Measurements from ENCODE around the gene SLC37A1. TPM values are rescaled to one million over a fixed set of nuclear protein-coding genes. Genes with fewer than 3 reads are reported as not detected.

SLC37A1 gene
- total RNA-seq, 2 donors from 2014 or later, result 17.2 to 22.5 TPM

GRCh38 chr21:42521384-42521783 lies 7.7 kb downstream of the SLC37A1 start:
- Mint-ChIP-seq H3K4me3 (no peak overlapping the region), H3K4me1 (ENCODE audit: low read depth in 2 of 2) (peaks cover 27 to 34% of the 10 kb centered on the region in 2 donors), H3K27me3 (no peaks in the 10 kb centered on the region), H3K36me3 (peaks cover 8% of the 10 kb centered on the region), H3K27ac (no peak overlapping the region), H3K9me3 (no peaks in the 10 kb centered on the region)
- ATAC-seq, result no peak
- DNase-seq (ENCODE audit: low spot score), result no peak

GRCh38 chr21:42521805-42522204 lies 8.2 kb downstream of the SLC37A1 start:
- Mint-ChIP-seq H3K36me3 (peaks cover 8% of the 10 kb centered on the region), H3K27ac (no peak overlapping the region), H3K9me3 (no peaks in the 10 kb centered on the region), H3K4me1 (ENCODE audit: low read depth in 2 of 2) (peaks cover 30 to 33% of the 10 kb centered on the region in 2 donors), H3K27me3 (no peaks in the 10 kb centered on the region), H3K4me3 (no peak overlapping the region)
- ATAC-seq (no peak), DNase-seq (ENCODE audit: low spot score) (no peak)

- peaks cover 29 to 33% of the 10 kb centered on the region in 2 donors for H3K4me1 Mint-ChIP-seq (ENCODE audit: low read depth in 2 of 2)
- ATAC-seq (no peak), DNase-seq (ENCODE audit: low spot score) (no peak)
- no peak overlapping the region for H3K27ac Mint-ChIP-seq
- H3K9me3 Mint-ChIP-seq, result no peaks in the 10 kb centered on the region
- H3K36me3 Mint-ChIP-seq, result peaks cover 8% of the 10 kb centered on the region
- H3K27me3 Mint-ChIP-seq, result no peaks in the 10 kb centered on the region
- H3K4me3 Mint-ChIP-seq, result no peak overlapping the region
These were observed 8.6 kb downstream of the SLC37A1 start for GRCh38 chr21:42522271-42522670.

- ATAC-seq (no peak), DNase-seq (ENCODE audit: low spot score) (no peak)
- Mint-ChIP-seq H3K36me3 (peaks cover 8% of the 10 kb centered on the region), H3K27me3 (no peaks in the 10 kb centered on the region), H3K27ac (no peak overlapping the region), H3K4me3 (no peak overlapping the region), H3K9me3 (no peaks in the 10 kb centered on the region), H3K4me1 (ENCODE audit: low read depth in 2 of 2) (peaks cover 32 to 36% of the 10 kb centered on the region in 2 donors)
These were observed 9.1 kb downstream of the SLC37A1 start for GRCh38 chr21:42522771-42523170.

GRCh38 chr21:42523211-42523610 lies 9.6 kb downstream of the SLC37A1 start:
- Mint-ChIP-seq H3K27ac (no peak overlapping the region), H3K9me3 (no peaks in the 10 kb centered on the region), H3K4me1 (ENCODE audit: low read depth in 2 of 2) (peaks cover 33 to 40% of the 10 kb centered on the region in 2 donors), H3K36me3 (peaks cover 8% of the 10 kb centered on the region), H3K4me3 (no peak overlapping the region), H3K27me3 (no peaks in the 10 kb centered on the region)
- no peak for DNase-seq (ENCODE audit: low spot score)
- ATAC-seq, result no peak

- ATAC-seq, result no peak
- no peak for DNase-seq (ENCODE audit: low spot score)
- Mint-ChIP-seq H3K4me1 (ENCODE audit: low read depth in 2 of 2) (peaks cover 34 to 43% of the 10 kb centered on the region in 2 donors), H3K27me3 (no peaks in the 10 kb centered on the region), H3K36me3 (peaks cover 8% of the 10 kb centered on the region), H3K9me3 (no peaks in the 10 kb centered on the region), H3K27ac (peak overlapping the region in 1 of 2 donors; percentile 77), H3K4me3 (no peak overlapping the region)
These were observed 10.3 kb downstream of the SLC37A1 start for GRCh38 chr21:42523941-42524340.

- ATAC-seq, result peak; percentile 45 to 53
- Mint-ChIP-seq H3K27me3 (no peaks in the 10 kb centered on the region), H3K27ac (peak overlapping the region; percentile 46 to 77), H3K4me3 (peak overlapping the region; percentile 76), H3K4me1 (ENCODE audit: low read depth in 2 of 2) (peaks cover 35 to 43% of the 10 kb centered on the region in 2 donors), H3K36me3 (peaks cover 8% of the 10 kb centered on the region), H3K9me3 (no peaks in the 10 kb centered on the region)
- no peak for DNase-seq (ENCODE audit: low spot score)
These were observed 10.8 kb downstream of the SLC37A1 start for GRCh38 chr21:42524341-42525028.

- Mint-ChIP-seq H3K36me3 (peaks cover 8% of the 10 kb centered on the region), H3K9me3 (no peaks in the 10 kb centered on the region), H3K4me3 (peak overlapping the region; percentile 76), H3K4me1 (ENCODE audit: low read depth in 2 of 2) (peaks cover 42 to 50% of the 10 kb centered on the region in 2 donors), H3K27ac (peak overlapping the region; percentile 46 to 77), H3K27me3 (no peaks in the 10 kb centered on the region)
- no peak for ATAC-seq
- no peak for DNase-seq (ENCODE audit: low spot score)
These were observed 11.5 kb downstream of the SLC37A1 start for GRCh38 chr21:42525029-42525581.

GRCh38 chr21:42525676-42526378 lies 12.2 kb downstream of the SLC37A1 start:
- ATAC-seq (no peak), DNase-seq (ENCODE audit: low spot score) (no peak)
- Mint-ChIP-seq H3K27me3 (no peaks in the 10 kb centered on the region), H3K4me1 (ENCODE audit: low read depth in 2 of 2) (peaks cover 45 to 56% of the 10 kb centered on the region in 2 donors), H3K9me3 (no peaks in the 10 kb centered on the region), H3K27ac (peak overlapping the region; percentile 64 to 77), H3K4me3 (no peak overlapping the region), H3K36me3 (peaks cover 8% of the 10 kb centered on the region)

- peaks cover 45 to 56% of the 10 kb centered on the region in 2 donors for H3K4me1 Mint-ChIP-seq (ENCODE audit: low read depth in 2 of 2)
- ATAC-seq (no peak), DNase-seq (ENCODE audit: low spot score) (no peak)
- no peaks in the 10 kb centered on the region for H3K27me3 Mint-ChIP-seq
- peaks cover 8% of the 10 kb centered on the region for H3K36me3 Mint-ChIP-seq
- no peaks in the 10 kb centered on the region for H3K9me3 Mint-ChIP-seq
- H3K27ac Mint-ChIP-seq, result peak overlapping the region; percentile 64 to 66
- no peak overlapping the region for H3K4me3 Mint-ChIP-seq
These were observed 12.7 kb downstream of the SLC37A1 start for GRCh38 chr21:42526379-42526727.

GRCh38 chr21:42527127-42527488 lies 13.5 kb downstream of the SLC37A1 start:
- H3K4me1 Mint-ChIP-seq (ENCODE audit: low read depth in 2 of 2), result peaks cover 45 to 56% of the 10 kb centered on the region in 2 donors

GRCh38 chr21:42527489-42528158 lies 14.0 kb downstream of the SLC37A1 start:
- Mint-ChIP-seq H3K27ac (peak overlapping the region; percentile 64 to 66), H3K27me3 (no peaks in the 10 kb centered on the region), H3K4me1 (ENCODE audit: low read depth in 2 of 2) (peaks cover 47 to 56% of the 10 kb centered on the region in 2 donors), H3K36me3 (peaks cover 4% of the 10 kb centered on the region), H3K9me3 (no peaks in the 10 kb centered on the region), H3K4me3 (peak overlapping the region; percentile 70)
- peak; percentile 86 to 89 for ATAC-seq
- DNase-seq (ENCODE audit: low spot score), result no peak

More at GRCh38 chr21:42527127-42527488, 13.5 kb downstream of the SLC37A1 start:
- Mint-ChIP-seq H3K9me3 (no peaks in the 10 kb centered on the region), H3K27me3 (no peaks in the 10 kb centered on the region), H3K27ac (peak overlapping the region; percentile 64 to 66), H3K4me3 (peak overlapping the region; percentile 75), H3K36me3 (peaks cover 4% of the 10 kb centered on the region)
- DNase-seq (ENCODE audit: low spot score) (no peak), ATAC-seq (no peak)

- Mint-ChIP-seq H3K36me3 (no peaks in the 10 kb centered on the region), H3K4me3 (peak overlapping the region; percentile 25), H3K27ac (peak overlapping the region in 1 of 2 donors; percentile 51), H3K27me3 (no peaks in the 10 kb centered on the region), H3K4me1 (ENCODE audit: low read depth in 2 of 2) (peaks cover 35 to 43% of the 10 kb centered on the region in 2 donors), H3K9me3 (no peaks in the 10 kb centered on the region)
- ATAC-seq, result no peak
- DNase-seq (ENCODE audit: low spot score), result peak; percentile 44
These were observed 16.5 kb downstream of the SLC37A1 start for GRCh38 chr21:42530167-42530518.

- no peaks in the 10 kb centered on the region for H3K9me3 Mint-ChIP-seq
- ATAC-seq (no peak), DNase-seq (ENCODE audit: low spot score) (peak; percentile 51)
- no peaks in the 10 kb centered on the region for H3K36me3 Mint-ChIP-seq
- no peak overlapping the region for H3K4me3 Mint-ChIP-seq
- H3K27me3 Mint-ChIP-seq, result no peaks in the 10 kb centered on the region
- H3K27ac Mint-ChIP-seq, result no peak overlapping the region
- H3K4me1 Mint-ChIP-seq (ENCODE audit: low read depth in 2 of 2), result peaks cover 28 to 29% of the 10 kb centered on the region in 2 donors
These were observed 18.1 kb downstream of the SLC37A1 start for GRCh38 chr21:42531771-42532170.
